Activated CD4-positive, CD25-positive, alpha-beta regulatory T cell treated with anti-CD3 and anti-CD28 coated beads, Interleukin-2, amount 50 U/mL, for 16 hours (primary cell): ENCODE data around the gene WNT9B.
"Not testable (repeated sequence)": the region's sequence is repeated elsewhere in the genome, so short reads cannot be mapped to it uniquely, and the experiment has no call there.

ENCODE experiments used
- DNase-seq: peaks from one replicate; pipeline ENCODE4 v3.0.0-alpha.2; 2020; ENCODE audit warnings: low read depth, low spot score

The WNT9B gene

GRCh38 chr17:46821482-46822387, 29.6 kb upstream of the WNT9B start:
- DNase-seq = no peak

- no peak for DNase-seq
Observed at GRCh38 chr17:46822388-46822921, 28.9 kb upstream of the WNT9B start.

- no peak for DNase-seq
Observed at GRCh38 chr17:46823657-46824056, 27.7 kb upstream of the WNT9B start.

GRCh38 chr17:46826116-46826515, 25.3 kb upstream of the WNT9B start:
- no peak for DNase-seq

- DNase-seq = no peak
Observed at GRCh38 chr17:46827274-46827673, 24.1 kb upstream of the WNT9B start.

- DNase-seq = no peak
Observed at GRCh38 chr17:46831573-46832330, 19.6 kb upstream of the WNT9B start.

- DNase-seq = no peak
Observed at GRCh38 chr17:46832331-46832821, 19.0 kb upstream of the WNT9B start.

- DNase-seq = no peak
Observed at GRCh38 chr17:46832945-46833839, 18.2 kb upstream of the WNT9B start.

GRCh38 chr17:46833840-46834208, 17.6 kb upstream of the WNT9B start:
- no peak for DNase-seq

- no peak for DNase-seq
Observed at GRCh38 chr17:46834846-46835245, 16.5 kb upstream of the WNT9B start.

- no peak for DNase-seq
Observed at GRCh38 chr17:46836500-46836899, 14.9 kb upstream of the WNT9B start.

GRCh38 chr17:46837521-46837920, 13.9 kb upstream of the WNT9B start:
- DNase-seq = no peak

GRCh38 chr17:46839211-46839610, 12.2 kb upstream of the WNT9B start:
- no peak for DNase-seq

GRCh38 chr17:46840596-46840995, 10.8 kb upstream of the WNT9B start:
- DNase-seq = not testable (repeated sequence)

- DNase-seq = no peak
Observed at GRCh38 chr17:46841561-46842379, 9.6 kb upstream of the WNT9B start.

- DNase-seq = no peak
Observed at GRCh38 chr17:46842835-46843234, 8.5 kb upstream of the WNT9B start.

- DNase-seq = no peak
Observed at GRCh38 chr17:46847204-46848191, 3.9 kb upstream of the WNT9B start.

GRCh38 chr17:46848534-46848933, 2.8 kb upstream of the WNT9B start:
- DNase-seq = no peak

- no peak for DNase-seq
Observed at GRCh38 chr17:46850688-46851028, 725 bp upstream of the WNT9B start.
